ENCODE measurements around the gene SLC17A9.

Gene SLC17A9

GRCh38 chr20:62977613-62978560 is 25.4 kb downstream of the SLC17A9 start:
- Histone ChIP-seq H3K27ac (peak overlapping the region in 9 of 11 experiments; percentile 9 to 67 (median 58); a peak in 15 of 22 replicates), H3K27me3 (peaks cover 26 to 75% (median 42%) of the 10 kb centered on the region in 11 experiments), H4K20me1 (peaks cover 0 to 72% (median 17%) of the 10 kb centered on the region in 11 experiments; a peak in 14 of 22 replicates), H3K4me3 (peak overlapping the region in 7 of 10 experiments; percentile 2 to 43 (median 10); a peak in 7 of 20 replicates), H3K9ac (peak overlapping the region in 9 of 11 experiments; percentile 22 to 62 (median 57); a peak in 16 of 22 replicates), H3K4me1 (peaks cover 61 to 96% (median 84%) of the 10 kb centered on the region in 10 experiments), H3K9me3 (replicated peaks in 1 of 11) (no peaks in the 10 kb centered on the region), H3K4me2 (peak overlapping the region; percentile 78 to 96 (median 90)), H3K36me3 (no peaks in the 10 kb centered on the region)
- TF ChIP-seq Cebpa-rat (IDR thresholded peaks at IDR 0.05), result no peak; a peak in 2 of 22 replicates

DNA sequence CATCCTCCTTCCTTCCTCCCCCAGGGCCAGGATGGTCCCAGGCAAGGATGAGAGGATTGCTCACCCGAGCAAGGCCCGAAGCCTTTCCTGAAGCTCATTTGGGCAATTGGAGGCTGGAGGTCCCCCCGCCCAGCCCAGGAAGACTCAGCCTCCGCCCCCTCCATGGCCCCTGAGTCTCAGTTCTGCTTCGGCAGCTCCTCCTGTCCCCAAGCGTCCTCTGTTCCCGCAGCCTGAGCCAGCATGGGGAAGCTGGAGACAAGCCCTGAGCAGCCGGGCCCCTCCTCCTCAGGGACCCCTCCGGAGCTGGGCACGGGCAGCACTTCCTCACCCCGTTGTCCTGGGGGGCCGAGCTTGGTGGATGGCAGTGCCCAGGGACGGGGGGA is 26.0 kb downstream of the SLC17A9 start:
- Histone ChIP-seq H3K4me1 (peaks cover 60 to 94% (median 81%) of the 10 kb centered on the region in 10 experiments), H3K27me3 (peaks cover 20 to 68% (median 35%) of the 10 kb centered on the region in 11 experiments), H3K9me3 (replicated peaks in 1 of 11) (no peaks in the 10 kb centered on the region), H3K4me2 (peak overlapping the region; percentile 78 to 96 (median 90)), H3K9ac (peak overlapping the region in 9 of 11 experiments; percentile 21 to 62 (median 44); a peak in 16 of 22 replicates), H3K27ac (peak overlapping the region in 9 of 11 experiments; percentile 8 to 67 (median 58); a peak in 15 of 22 replicates), H4K20me1 (peaks cover 0 to 66% (median 15%) of the 10 kb centered on the region in 11 experiments; a peak in 14 of 22 replicates), H3K4me3 (peak overlapping the region in 4 of 10 experiments; percentile 10 to 25 (median 16); a peak in 6 of 20 replicates), H3K36me3 (no peaks in the 10 kb centered on the region)
- TF ChIP-seq Cebpa-rat (IDR thresholded peaks at IDR 0.05), result no peak

DNA sequence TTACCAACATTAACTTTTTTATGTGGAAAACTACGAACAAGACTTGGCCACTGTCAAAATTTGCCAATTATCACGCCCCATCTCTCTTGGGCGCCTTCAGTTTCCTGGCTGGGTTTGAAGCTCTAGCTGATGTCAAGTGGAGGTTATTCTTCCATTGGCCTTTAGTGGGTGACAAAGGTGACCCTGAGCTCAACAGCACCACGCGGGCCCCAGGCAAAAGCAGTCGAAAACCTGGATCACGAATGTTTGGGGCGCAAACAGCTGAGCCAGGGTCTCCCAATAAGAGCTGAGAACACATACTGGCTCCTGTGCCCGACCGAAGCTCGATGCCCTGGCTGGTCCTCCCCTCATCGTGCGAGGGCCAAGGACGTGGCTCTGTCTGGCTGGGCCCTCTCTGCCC is 26.8 kb downstream of the SLC17A9 start:
- Histone ChIP-seq H4K20me1 (peaks cover 0 to 66% (median 15%) of the 10 kb centered on the region in 11 experiments; a peak in 14 of 22 replicates), H3K4me3 (no peak overlapping the region; a peak in 1 of 20 replicates), H3K36me3 (no peaks in the 10 kb centered on the region), H3K27ac (no peak overlapping the region; a peak in 1 of 22 replicates), H3K27me3 (peaks cover 12 to 61% (median 28%) of the 10 kb centered on the region in 11 experiments; a peak in 20 of 22 replicates), H3K9ac (peak overlapping the region in 2 of 11 experiments; percentile 41 to 57; a peak in 2 of 22 replicates), H3K9me3 (replicated peaks in 1 of 11) (no peaks in the 10 kb centered on the region), H3K4me1 (peaks cover 60 to 98% (median 83%) of the 10 kb centered on the region in 10 experiments), H3K4me2 (peak overlapping the region; percentile 78 to 96 (median 90); a peak in 21 of 22 replicates)
- no peak for TF ChIP-seq Cebpa-rat (IDR thresholded peaks at IDR 0.05)

DNA sequence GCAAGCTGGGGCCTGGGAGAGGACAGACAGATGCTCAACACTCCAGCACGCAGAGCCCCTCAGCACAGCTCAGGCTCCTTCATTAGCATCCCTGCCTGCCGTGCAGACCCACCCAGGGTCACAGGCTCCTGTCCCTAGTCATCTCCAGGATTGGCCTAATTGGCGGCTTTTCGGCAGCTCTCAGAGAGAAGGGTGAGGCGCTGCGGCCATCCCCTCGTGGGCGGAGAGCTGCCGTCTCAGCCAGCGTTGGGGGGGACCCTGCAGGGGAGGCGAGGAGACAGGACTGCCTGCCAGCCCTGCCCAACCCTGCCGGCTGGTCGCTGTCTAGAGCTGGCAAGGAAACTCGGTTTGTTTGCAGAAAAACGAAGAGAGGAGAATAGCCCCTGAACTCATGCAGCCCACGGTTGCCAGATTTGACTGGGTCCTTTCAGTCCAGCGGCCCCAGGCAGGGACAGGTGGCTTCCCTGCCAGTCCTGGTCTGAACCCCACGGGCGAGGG is 27.4 kb downstream of the SLC17A9 start:
- no peak overlapping the region for H3K27ac ChIP-seq
- peak overlapping the region in 2 of 10 experiments; percentile 7 to 27; a peak in 1 of 20 replicates for H3K4me3 ChIP-seq
- TF ChIP-seq Cebpa-rat (IDR thresholded peaks at IDR 0.05), result no peak
- peaks cover 0 to 69% (median 15%) of the 10 kb centered on the region in 11 experiments; a peak in 13 of 22 replicates for H4K20me1 ChIP-seq
- no peaks in the 10 kb centered on the region for H3K36me3 ChIP-seq
- H3K9ac ChIP-seq, result peak overlapping the region in 4 of 11 experiments; percentile 14 to 46 (median 36); a peak in 4 of 22 replicates
- H3K9me3 ChIP-seq (replicated peaks in 1 of 11), result no peaks in the 10 kb centered on the region
- H3K4me1 ChIP-seq, result peaks cover 60 to 98% (median 82%) of the 10 kb centered on the region in 10 experiments
- peaks cover 6 to 59% (median 22%) of the 10 kb centered on the region in 11 experiments; a peak in 18 of 22 replicates for H3K27me3 ChIP-seq
- H3K4me2 ChIP-seq, result peak overlapping the region; percentile 78 to 96 (median 90)

GRCh38 chr20:62980380-62980960 is 28.0 kb downstream of the SLC17A9 start:
- no peak for TF ChIP-seq Cebpa-rat (IDR thresholded peaks at IDR 0.05)
- Histone ChIP-seq H3K9me3 (replicated peaks in 1 of 11) (no peaks in the 10 kb centered on the region), H3K4me2 (peak overlapping the region; percentile 78 to 96 (median 90)), H3K27me3 (peaks cover 6 to 59% (median 18%) of the 10 kb centered on the region in 11 experiments; a peak in 18 of 22 replicates), H3K4me3 (peak overlapping the region in 4 of 10 experiments; percentile 4 to 49 (median 18); a peak in 5 of 20 replicates), H3K36me3 (no peaks in the 10 kb centered on the region), H3K4me1 (peaks cover 60 to 98% (median 83%) of the 10 kb centered on the region in 10 experiments), H4K20me1 (peaks cover 0 to 71% (median 15%) of the 10 kb centered on the region in 11 experiments; a peak in 13 of 22 replicates), H3K9ac (peak overlapping the region in 5 of 11 experiments; percentile 14 to 46 (median 35); a peak in 7 of 22 replicates), H3K27ac (peak overlapping the region in 1 of 11 experiments; percentile 2; a peak in 1 of 22 replicates)

- Histone ChIP-seq H3K27me3 (peaks cover 6 to 60% (median 21%) of the 10 kb centered on the region in 11 experiments; a peak in 18 of 22 replicates), H4K20me1 (peaks cover 0 to 71% (median 15%) of the 10 kb centered on the region in 11 experiments; a peak in 13 of 22 replicates), H3K4me2 (peak overlapping the region; percentile 78 to 96 (median 90)), H3K9me3 (replicated peaks in 1 of 11) (no peaks in the 10 kb centered on the region), H3K36me3 (no peaks in the 10 kb centered on the region), H3K4me1 (peaks cover 60 to 98% (median 87%) of the 10 kb centered on the region in 10 experiments), H3K4me3 (peak overlapping the region in 4 of 10 experiments; percentile 4 to 49 (median 18); a peak in 4 of 20 replicates), H3K9ac (peak overlapping the region in 4 of 11 experiments; percentile 3 to 46 (median 34); a peak in 5 of 22 replicates), H3K27ac (peak overlapping the region in 1 of 11 experiments; percentile 2; a peak in 1 of 22 replicates)
- TF ChIP-seq Cebpa-rat (IDR thresholded peaks at IDR 0.05), result no peak
Measured at GRCh38 chr20:62980970-62981369, 28.5 kb downstream of the SLC17A9 start.

DNA sequence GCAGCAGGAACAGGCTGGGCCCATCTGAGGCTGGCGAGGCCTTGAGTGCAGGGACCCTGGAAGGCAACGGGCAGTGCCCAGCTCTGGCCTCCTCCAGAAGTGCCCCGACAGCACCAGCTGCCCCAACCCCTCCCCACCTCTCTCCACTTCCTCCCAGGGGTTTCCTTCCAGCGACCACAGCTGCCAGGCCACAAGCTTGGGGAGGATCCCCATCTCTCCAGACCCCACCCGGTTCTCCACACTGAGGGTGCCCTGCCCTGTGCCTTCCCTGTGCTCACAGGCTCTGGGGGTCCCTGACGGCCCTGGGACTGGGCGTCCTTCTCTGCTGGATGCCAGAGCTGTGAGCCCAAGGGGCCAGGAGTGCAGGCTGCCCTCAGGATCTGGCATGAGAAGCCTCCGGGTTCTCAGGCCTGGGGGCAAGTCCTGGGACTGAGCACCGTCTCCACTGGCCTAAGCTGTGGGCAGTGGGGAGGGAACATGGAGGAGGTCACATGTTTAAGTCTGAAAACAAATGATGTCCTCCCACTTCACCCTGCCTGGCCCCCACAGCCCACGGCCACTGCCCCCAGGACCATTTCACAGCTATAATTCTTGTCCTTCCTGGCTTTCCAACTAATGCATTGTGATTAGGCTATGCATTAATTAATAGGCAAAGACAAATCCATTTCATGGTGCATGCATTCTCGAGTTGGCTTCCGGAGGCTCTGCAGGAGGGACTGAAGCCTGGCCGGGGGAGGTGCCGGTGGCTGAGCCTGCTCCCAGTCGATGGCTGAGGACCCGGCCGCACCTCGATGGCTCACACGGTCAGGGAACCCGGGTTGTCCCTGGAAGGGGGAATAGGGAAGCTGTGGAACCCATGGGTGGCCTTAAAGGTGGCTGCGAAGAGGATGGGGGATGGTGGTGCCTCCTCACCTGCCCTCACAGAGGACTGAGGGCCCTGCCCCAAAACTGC is 29.9 kb downstream of the SLC17A9 start:
- H3K4me2 ChIP-seq, result peak overlapping the region; percentile 83 to 97 (median 94)

More for the DNA sequence above, 29.9 kb downstream of the SLC17A9 start:
- H3K4me1 ChIP-seq, result peaks cover 53 to 93% (median 78%) of the 10 kb centered on the region in 10 experiments
- peak overlapping the region in 9 of 11 experiments; percentile 17 to 57 (median 42); a peak in 16 of 22 replicates for H3K9ac ChIP-seq
- peak overlapping the region in 6 of 10 experiments; percentile 4 to 58 (median 18); a peak in 10 of 20 replicates for H3K4me3 ChIP-seq
- H3K36me3 ChIP-seq, result no peaks in the 10 kb centered on the region
- peaks cover 6 to 52% (median 21%) of the 10 kb centered on the region in 11 experiments; a peak in 18 of 22 replicates for H3K27me3 ChIP-seq
- H3K9me3 ChIP-seq (replicated peaks in 1 of 11), result no peaks in the 10 kb centered on the region
- peaks cover 0 to 62% (median 15%) of the 10 kb centered on the region in 11 experiments; a peak in 13 of 22 replicates for H4K20me1 ChIP-seq
- H3K27ac ChIP-seq, result peak overlapping the region in 7 of 11 experiments; percentile 9 to 56 (median 49); a peak in 12 of 22 replicates
- TF ChIP-seq Cebpa-rat (IDR thresholded peaks at IDR 0.05), result no peak
